MCF 10A (cell line): ENCODE results near the gene ATP2A3. TPM values are rescaled to one million over a fixed set of nuclear protein-coding genes. Genes with fewer than 3 reads are reported as not detected.

Experiments
- BruUV-seq: library from RNA; stranded (reverse); fragments of 400-500 nt; replicated peaks from 2 replicates; lab custom pipeline; 2021; lab: Mats Ljungman, UMichigan
- CTCF ChIA-PET: fragments of 300-600 bp; sonication (Branson Sonifier 250); formaldehyde crosslinking; extraction: SDS; loops from one replicate; lab custom pipeline; 2021; ENCODE audit warnings: antibody characterized with exemption, inconsistent platforms; lab: Yijun Ruan, JAX
- POLR2A ChIA-PET: fragments of 300-600, 350-650 bp; sonication (Branson Sonifier 250); formaldehyde crosslinking; extraction: SDS; loops from one replicate; lab custom pipeline; 2020; ENCODE audit warnings: antibody characterized with exemption, inconsistent platforms; lab: Yijun Ruan, JAX
- DNase-seq: peaks from one replicate; pipeline ENCODE4 v3.0.0-alpha.2; 2018; ENCODE audit not compliant: unreplicated experiment
- H3K27ac Mint-ChIP-seq: one replicate; pipeline ENCODE4 v1.8.0; 2022; ENCODE audit warnings: mild to moderate bottlenecking, low read depth, mixed read lengths; ENCODE audit not compliant: unreplicated experiment
- H3K27me3 Mint-ChIP-seq: one replicate; pipeline ENCODE4 v1.8.0; 2022; ENCODE audit warnings: mixed read lengths; ENCODE audit not compliant: insufficient read depth, unreplicated experiment
- H3K36me3 Mint-ChIP-seq: one replicate; pipeline ENCODE4 v1.8.0; 2022; ENCODE audit warnings: mild to moderate bottlenecking, moderate library complexity, mixed read lengths; ENCODE audit not compliant: insufficient read depth, unreplicated experiment
- H3K4me1 Mint-ChIP-seq: one replicate; pipeline ENCODE4 v1.8.0; 2022; ENCODE audit warnings: mixed read lengths; ENCODE audit not compliant: insufficient read depth, unreplicated experiment
- H3K4me3 Mint-ChIP-seq: one replicate; pipeline ENCODE4 v1.8.0; 2022; ENCODE audit warnings: mild to moderate bottlenecking, moderate library complexity, mixed read lengths; ENCODE audit not compliant: unreplicated experiment
- H3K9me3 Mint-ChIP-seq: one replicate; pipeline ENCODE4 v1.8.0; 2022; ENCODE audit warnings: mixed read lengths; ENCODE audit not compliant: unreplicated experiment
- CTCF ChIP-seq: fragments of 200-600 bp; IDR thresholded peaks from one replicate; pipeline ENCODE4 v1.8.0; 2022; ENCODE audit warnings: antibody characterized with exemption, mild to moderate bottlenecking; ENCODE audit not compliant: unreplicated experiment
- intact Hi-C: fragments of 100-400 bp; cut with micrococcal nuclease; formaldehyde crosslinking; loops from 2 replicates; pipeline ENCODE4 v1.14.1; 2022
- total RNA-seq: library from RNA; stranded (reverse); gene quantifications from 2 replicates; pipeline ENCODE4 v1.2.3, GENCODE V29; 2022

Gene ATP2A3
- total RNA-seq, 1 experiment from 2014 or later, result not detected

- H3K27ac Mint-ChIP-seq, result no peak overlapping the region
- TF ChIP-seq CTCF, result no peak
- no peaks in the 10 kb centered on the region for H3K27me3 Mint-ChIP-seq
- BruUV-seq, result no TSS peak
- peaks cover 62% of the 10 kb centered on the region for H3K36me3 Mint-ChIP-seq
- H3K4me1 Mint-ChIP-seq, result no peaks in the 10 kb centered on the region
- DNase-seq, result no peak
- H3K4me3 Mint-ChIP-seq, result no peak overlapping the region
- POLR2A ChIA-PET, result no interaction called here
- intact Hi-C loops, result no loop called here
- CTCF ChIA-PET, result interaction anchor here (0.6 to 1.3 kb wide), 3 partner anchors 13 to 47 kb away, joined by 3 read pairs; no protein-coding TSS in a partner anchor
- H3K9me3 Mint-ChIP-seq, result no peaks in the 10 kb centered on the region
These were observed 41.9 kb upstream of the ATP2A3 start for GRCh38 chr17:4006165-4006589.

- intact Hi-C loops, result no loop called here
- Mint-ChIP-seq H3K9me3 (no peaks in the 10 kb centered on the region), H3K4me3 (no peak overlapping the region), H3K4me1 (no peaks in the 10 kb centered on the region), H3K27me3 (no peaks in the 10 kb centered on the region), H3K36me3 (peaks cover 55% of the 10 kb centered on the region), H3K27ac (no peak overlapping the region)
- no peak for DNase-seq
- no peak for TF ChIP-seq CTCF
- CTCF ChIA-PET, result interaction anchor here (0.6 to 1.3 kb wide), 3 partner anchors 12 to 93 kb away, joined by 3 read pairs; no protein-coding TSS in a partner anchor
- no TSS peak for BruUV-seq
- POLR2A ChIA-PET, result no interaction called here
These were observed 41.3 kb upstream of the ATP2A3 start for GRCh38 chr17:4005296-4006164.

- CTCF ChIA-PET, result interaction anchor here (0.5 to 1.3 kb wide), 7 partner anchors 10 to 96 kb away, joined by 3 read pairs; no protein-coding TSS in a partner anchor
- no peaks in the 10 kb centered on the region for H3K9me3 Mint-ChIP-seq
- peak; percentile 72 for TF ChIP-seq CTCF
- intact Hi-C loops, result no loop called here
- POLR2A ChIA-PET, result interaction anchor here (1.0 kb wide), 1 partner anchor 9 kb away, joined by 3 read pairs; no protein-coding TSS in a partner anchor
- H3K27me3 Mint-ChIP-seq, result no peaks in the 10 kb centered on the region
- H3K4me1 Mint-ChIP-seq, result no peaks in the 10 kb centered on the region
- peaks cover 47% of the 10 kb centered on the region for H3K36me3 Mint-ChIP-seq
- H3K27ac Mint-ChIP-seq, result no peak overlapping the region
- no TSS peak for BruUV-seq
- DNase-seq, result no peak
- no peak overlapping the region for H3K4me3 Mint-ChIP-seq
These were observed 40.5 kb upstream of the ATP2A3 start for GRCh38 chr17:4004517-4005295.
